H9 (cell line): ENCODE data around the gene ARPC4. TPM values are rescaled to one million over a fixed set of nuclear protein-coding genes. Genes with fewer than 3 reads are reported as not detected.

Experiments used
- DNase-seq: peaks from one replicate; pipeline ENCODE4 v3.0.0-alpha.2; 2017
- H2AFZ ChIP-seq: one replicate; pipeline ENCODE4 v1.6.1; 2013; ENCODE audit warnings: mild to moderate bottlenecking, low read length, control low read depth, moderate library complexity
- H2AK5ac ChIP-seq: 2 replicates; pipeline ENCODE4 v1.6.1; 2013; ENCODE audit warnings: low read length, control low read depth, mixed read lengths; ENCODE audit not compliant: insufficient read length
- H2BK120ac ChIP-seq: one replicate; pipeline ENCODE4 v1.6.1; 2013; ENCODE audit warnings: low read depth, mild to moderate bottlenecking, low read length, control low read depth, inconsistent platforms; ENCODE audit not compliant: poor library complexity, severe bottlenecking
- H2BK12ac ChIP-seq: 2 replicates; pipeline ENCODE4 v1.6.1; 2013; ENCODE audit warnings: low read length, control low read depth, mixed read lengths, low read depth; ENCODE audit not compliant: insufficient read length
- H2BK15ac ChIP-seq: 2 replicates; pipeline ENCODE4 v1.6.1; 2013; ENCODE audit warnings: low read depth, low read length, control low read depth
- H2BK20ac ChIP-seq: one replicate; pipeline ENCODE4 v1.6.1; 2013; ENCODE audit warnings: low read depth, mild to moderate bottlenecking, low read length, control low read depth, inconsistent platforms; ENCODE audit not compliant: poor library complexity, severe bottlenecking
- H2BK5ac ChIP-seq: 2 replicates; pipeline ENCODE4 v1.6.1; 2013; ENCODE audit warnings: low read length, control low read depth, mixed read lengths; ENCODE audit not compliant: insufficient read length
- H3K14ac ChIP-seq: 2 replicates; pipeline ENCODE4 v1.6.1; 2013; ENCODE audit warnings: low read length, control low read depth; ENCODE audit not compliant: insufficient read depth
- H3K18ac ChIP-seq: 2 replicates; pipeline ENCODE4 v1.6.1; 2013; ENCODE audit warnings: low read depth, mild to moderate bottlenecking, mixed read lengths, low read length, control low read depth; ENCODE audit not compliant: insufficient read length
- H3K23ac ChIP-seq: 2 replicates; pipeline ENCODE4 v1.6.1; 2013; ENCODE audit warnings: low read length, control low read depth, mixed read lengths, low read depth; ENCODE audit not compliant: insufficient read length
- H3K23me2 ChIP-seq: 2 replicates; pipeline ENCODE4 v1.6.1; 2013; ENCODE audit warnings: low read depth, mild to moderate bottlenecking, mixed read lengths, low read length, control low read depth; ENCODE audit not compliant: insufficient read length, poor library complexity, severe bottlenecking
- H3K27ac ChIP-seq: 2 replicates; pipeline ENCODE4 v1.5.1; 2013; ENCODE audit warnings: low read length, control low read depth, mixed read lengths, low read depth; ENCODE audit not compliant: insufficient read length
- H3K27me3 ChIP-seq: 2 replicates; pipeline ENCODE4 v1.6.1; 2013; ENCODE audit warnings: low read length, control low read depth, inconsistent platforms; ENCODE audit not compliant: insufficient read depth
- H3K4ac ChIP-seq: 2 replicates; pipeline ENCODE4 v1.6.1; 2013; ENCODE audit warnings: low read depth, mild to moderate bottlenecking, control low read depth, inconsistent platforms, low read length, moderate library complexity
- H3K4me1 ChIP-seq: 2 replicates; pipeline ENCODE4 v1.6.1; 2013; ENCODE audit warnings: low read length, control low read depth, inconsistent platforms; ENCODE audit not compliant: insufficient read depth
- H3K4me2 ChIP-seq: 2 replicates; pipeline ENCODE4 v1.6.1; 2013; ENCODE audit warnings: low read length, control low read depth, mixed read lengths; ENCODE audit not compliant: insufficient read length, insufficient read depth
- H3K56ac ChIP-seq: 2 replicates; pipeline ENCODE4 v1.6.1; 2013; ENCODE audit warnings: low read depth, mild to moderate bottlenecking, mixed read lengths, low read length, control low read depth; ENCODE audit not compliant: insufficient read length
- H3K79me1 ChIP-seq: 2 replicates; pipeline ENCODE4 v1.6.1; 2013; ENCODE audit warnings: low read depth, mild to moderate bottlenecking, moderate library complexity, low read length, control low read depth, inconsistent platforms; ENCODE audit not compliant: insufficient read depth, poor library complexity, severe bottlenecking
- H3K79me2 ChIP-seq: 2 replicates; pipeline ENCODE4 v1.6.1; 2013; ENCODE audit warnings: low read length, control low read depth, inconsistent platforms; ENCODE audit not compliant: insufficient read depth
- H3K9ac ChIP-seq: 2 replicates; pipeline ENCODE4 v1.6.1; 2013; ENCODE audit warnings: low read length, control low read depth, mixed read lengths; ENCODE audit not compliant: insufficient read length; ENCODE audit errors: extremely low read depth
- H3K9me3 ChIP-seq: one replicate; pipeline ENCODE4 v1.6.1; 2013; ENCODE audit warnings: low read depth, low read length, inconsistent platforms; ENCODE audit not compliant: control insufficient read depth
- H3T11ph ChIP-seq: one replicate; pipeline ENCODE4 v1.6.1; 2013; ENCODE audit warnings: mild to moderate bottlenecking, low read length, control low read depth, inconsistent platforms
- H4K20me1 ChIP-seq: one replicate; pipeline ENCODE4 v1.6.1; 2013; ENCODE audit not compliant: control insufficient read depth, insufficient read length, insufficient read depth
- H4K5ac ChIP-seq: 2 replicates; pipeline ENCODE4 v1.6.1; 2013; ENCODE audit warnings: low read depth, mild to moderate bottlenecking, mixed read lengths, low read length, control low read depth; ENCODE audit not compliant: insufficient read length
- H4K8ac ChIP-seq: replicated peaks from 2 replicates; pipeline ENCODE4 v1.6.1; 2013; ENCODE audit warnings: low read length, control low read depth, mixed read lengths, low read depth; ENCODE audit not compliant: insufficient read length
- H4K91ac ChIP-seq: 2 replicates; pipeline ENCODE4 v1.6.1; 2013; ENCODE audit warnings: low read depth, mild to moderate bottlenecking, moderate library complexity, mixed read lengths, low read length, control low read depth; ENCODE audit not compliant: insufficient read length
- H3K27ac Mint-ChIP-seq, 3 experiments: 2 replicates in 2 of 3; 3 replicates in 1 of 3; pipeline ENCODE4 v1.8.0; 2020 to 2021; ENCODE audit warnings: mixed read lengths in 3 of 3, mild to moderate bottlenecking in 1 of 3, moderate library complexity in 1 of 3
- H3K27me3 Mint-ChIP-seq: 2 replicates; pipeline ENCODE4 v1.8.0; 2021; ENCODE audit warnings: low read depth, mild to moderate bottlenecking, moderate library complexity, mixed read lengths
- H3K36me3 Mint-ChIP-seq, 3 experiments: 2 replicates in 2 of 3; 3 replicates in 1 of 3; pipeline ENCODE4 v1.8.0; 2020 to 2021; ENCODE audit warnings: low read depth in 3 of 3, mixed read lengths in 3 of 3; ENCODE audit not compliant: insufficient read depth in 1 of 3
- H3K4me1 Mint-ChIP-seq, 2 experiments: 2 replicates each; pipeline ENCODE4 v1.8.0; 2020; ENCODE audit warnings: mixed read lengths in 2 of 2
- H3K4me3 Mint-ChIP-seq, 2 experiments: 2 replicates in 1 of 2; 3 replicates in 1 of 2; pipeline ENCODE4 v1.8.0; 2020 to 2021; ENCODE audit warnings: mild to moderate bottlenecking in 2 of 2, mixed read lengths in 2 of 2, moderate library complexity in 1 of 2
- H3K9me3 Mint-ChIP-seq, 2 experiments: 2 replicates in 1 of 2; 3 replicates in 1 of 2; pipeline ENCODE4 v1.8.0; 2020; ENCODE audit warnings: mild to moderate bottlenecking in 2 of 2, mixed read lengths in 2 of 2, moderate library complexity in 1 of 2
- WGBS: extraction: QIAGEN DNeasy Blood & Tissue Kit; methylation state at CpG from one replicate; pipeline ENCODE4 v1.1.7; 2013; ENCODE audit warnings: missing lambda C conversion rate, low lambda C conversion rate, mixed read lengths; ENCODE audit not compliant: insufficient read length; ENCODE audit errors: extremely low coverage; 5-methylcytosine and 5-hydroxymethylcytosine counted together
- total RNA-seq: library from RNA; stranded (reverse); gene quantifications from 2 replicates; pipeline ENCODE4 v1.2.1, GENCODE V29; 2021
- TF ChIP-seq, protein P1 (sequence below): fragments of 200-600 bp; sonication (generic); conservative IDR thresholded peaks from 3 replicates; pipeline ENCODE4 v1.8.0; 2021; ENCODE audit warnings: antibody characterized with exemption, mild to moderate bottlenecking

The ARPC4 gene
- total RNA-seq, 1 experiment from 2014 or later, result 161 TPM

DNA sequence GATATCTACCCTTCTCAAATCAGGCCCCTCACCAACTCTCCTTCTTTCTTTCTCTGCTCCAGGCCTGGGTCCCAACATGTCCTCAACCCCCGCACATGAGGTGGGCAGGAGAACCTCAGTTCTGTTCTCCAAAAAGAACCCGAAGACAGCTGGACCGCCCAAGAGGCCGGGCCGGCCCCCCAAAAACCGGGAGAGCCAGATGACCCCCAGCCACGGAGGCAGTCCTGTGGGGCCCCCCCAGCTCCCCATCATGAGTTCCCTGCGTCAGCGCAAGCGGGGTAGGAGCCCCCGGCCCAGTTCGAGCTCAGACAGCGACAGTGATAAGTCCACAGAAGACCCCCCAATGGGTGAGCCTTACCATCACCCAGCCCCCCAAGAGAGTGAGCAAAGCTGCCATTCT lies 48.7 kb upstream of the ARPC4 start:
- no peak overlapping the region for H2BK120ac ChIP-seq
- WGBS, result no CpG with 5 or more reads among the region's 13 CpGs
- no peak overlapping the region for H3K4me2 ChIP-seq
- no peaks in the 10 kb centered on the region for H4K20me1 ChIP-seq
- H3K18ac ChIP-seq, result no peak overlapping the region
- H3K79me1 ChIP-seq, result no peaks in the 10 kb centered on the region
- no peak overlapping the region for H4K8ac ChIP-seq
- no peak overlapping the region for H3K56ac ChIP-seq
- H3K9me3 Mint-ChIP-seq, result no peaks in the 10 kb centered on the region
- no peaks in the 10 kb centered on the region for H3K4me1 ChIP-seq
- H3K27me3 ChIP-seq, result no peaks in the 10 kb centered on the region
- no peak overlapping the region for H2BK12ac ChIP-seq
- H3K4me3 Mint-ChIP-seq, result no peak overlapping the region
- no peaks in the 10 kb centered on the region for H3K9me3 ChIP-seq
- H2BK15ac ChIP-seq, result no peak overlapping the region
- no peak overlapping the region for H3K27ac ChIP-seq
- peaks cover 3% of the 10 kb centered on the region in 2 experiments for H3K4me1 Mint-ChIP-seq
- no peak overlapping the region for H3K23ac ChIP-seq
- H3K23me2 ChIP-seq, result no peaks in the 10 kb centered on the region
- no peak overlapping the region for H2BK20ac ChIP-seq
- H2BK5ac ChIP-seq, result no peak overlapping the region
- no peaks in the 10 kb centered on the region for H3K79me2 ChIP-seq
- no peak overlapping the region for H4K5ac ChIP-seq
- no peak overlapping the region for H3T11ph ChIP-seq
- TF ChIP-seq, protein P1, sequence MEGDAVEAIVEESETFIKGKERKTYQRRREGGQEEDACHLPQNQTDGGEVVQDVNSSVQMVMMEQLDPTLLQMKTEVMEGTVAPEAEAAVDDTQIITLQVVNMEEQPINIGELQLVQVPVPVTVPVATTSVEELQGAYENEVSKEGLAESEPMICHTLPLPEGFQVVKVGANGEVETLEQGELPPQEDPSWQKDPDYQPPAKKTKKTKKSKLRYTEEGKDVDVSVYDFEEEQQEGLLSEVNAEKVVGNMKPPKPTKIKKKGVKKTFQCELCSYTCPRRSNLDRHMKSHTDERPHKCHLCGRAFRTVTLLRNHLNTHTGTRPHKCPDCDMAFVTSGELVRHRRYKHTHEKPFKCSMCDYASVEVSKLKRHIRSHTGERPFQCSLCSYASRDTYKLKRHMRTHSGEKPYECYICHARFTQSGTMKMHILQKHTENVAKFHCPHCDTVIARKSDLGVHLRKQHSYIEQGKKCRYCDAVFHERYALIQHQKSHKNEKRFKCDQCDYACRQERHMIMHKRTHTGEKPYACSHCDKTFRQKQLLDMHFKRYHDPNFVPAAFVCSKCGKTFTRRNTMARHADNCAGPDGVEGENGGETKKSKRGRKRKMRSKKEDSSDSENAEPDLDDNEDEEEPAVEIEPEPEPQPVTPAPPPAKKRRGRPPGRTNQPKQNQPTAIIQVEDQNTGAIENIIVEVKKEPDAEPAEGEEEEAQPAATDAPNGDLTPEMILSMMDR, result no peak
- no peak overlapping the region for H3K27ac Mint-ChIP-seq
- peaks cover 62 to 100% (median 92%) of the 10 kb centered on the region in 3 experiments; a peak in 6 of 7 replicates for H3K36me3 Mint-ChIP-seq
- no peak overlapping the region for H4K91ac ChIP-seq
- no peak for DNase-seq
- no peak overlapping the region for H3K14ac ChIP-seq
- no peak overlapping the region for H3K4ac ChIP-seq
- no peaks in the 10 kb centered on the region for H3K27me3 Mint-ChIP-seq
- no peak overlapping the region for H3K9ac ChIP-seq
- no peak overlapping the region for H2AFZ ChIP-seq
- no peak overlapping the region for H2AK5ac ChIP-seq
